DND-41 (cell line): ENCODE results near the gene CLN6.

ENCODE experiments used
- ATAC-seq: fragments of 200-7000 bp; cut with Tn5 transposase; 3 replicates; pipeline ENCODE4 v1.9.1; 2021; ENCODE audit warnings: low read depth; ENCODE audit not compliant: insufficient read depth
- DNase-seq: peaks from one replicate; pipeline ENCODE4 v3.0.0-alpha.2; 2020
- H2AFZ ChIP-seq: 2 replicates; pipeline ENCODE4 v1.6.0; 2012; ENCODE audit warnings: low read depth, low read length
- H3K27ac ChIP-seq: 2 replicates; pipeline ENCODE4 v1.5.1; 2012; ENCODE audit warnings: low read length, inconsistent platforms
- H3K27me3 ChIP-seq: fragments of 200-600 bp; sonication (generic); 2 replicates; pipeline ENCODE4 v1.6.0; 2012; ENCODE audit warnings: low read length, mild to moderate bottlenecking, inconsistent platforms; ENCODE audit not compliant: insufficient read depth, poor library complexity
- H3K36me3 ChIP-seq: 2 replicates; pipeline ENCODE4 v1.5.1; 2012; ENCODE audit warnings: low read length, inconsistent platforms; ENCODE audit not compliant: insufficient read depth
- H3K4me1 ChIP-seq: 2 replicates; pipeline ENCODE4 v1.5.1; 2012; ENCODE audit warnings: mild to moderate bottlenecking, low read length; ENCODE audit not compliant: insufficient read depth
- H3K4me2 ChIP-seq: 2 replicates; pipeline ENCODE4 v1.6.0; 2012; ENCODE audit warnings: mild to moderate bottlenecking, moderate library complexity, low read length, inconsistent platforms; ENCODE audit not compliant: insufficient read depth
- H3K4me3 ChIP-seq, 2 experiments: fragments of 200-600 bp in 1 of 2; shearing (Covaris generic) in 1 of 2; 2 replicates each; pipeline ENCODE4 v1.5.1; 2012 to 2016; ENCODE audit warnings: inconsistent platforms in 2 of 2, low read length in 2 of 2, mild to moderate bottlenecking in 2 of 2, low read depth in 1 of 2, moderate library complexity in 1 of 2
- H3K79me2 ChIP-seq: 2 replicates; pipeline ENCODE4 v1.6.0; 2012; ENCODE audit warnings: low read length, inconsistent platforms; ENCODE audit not compliant: insufficient read depth
- H3K9ac ChIP-seq: 2 replicates; pipeline ENCODE4 v1.6.0; 2012; ENCODE audit warnings: low read depth, mild to moderate bottlenecking, inconsistent platforms, low read length, moderate library complexity
- H3K9me3 ChIP-seq: 2 replicates; pipeline ENCODE4 v1.5.1; 2012; ENCODE audit warnings: low read length, moderate library complexity, mild to moderate bottlenecking, inconsistent platforms; ENCODE audit not compliant: insufficient read depth, severe bottlenecking
- H4K20me1 ChIP-seq: 2 replicates; pipeline ENCODE4 v1.6.0; 2012; ENCODE audit warnings: low read length; ENCODE audit not compliant: insufficient read depth
- CTCF ChIP-seq: IDR thresholded peaks from 2 replicates; pipeline ENCODE4 v1.5.1; 2012; ENCODE audit warnings: borderline replicate concordance, low read length, moderate library complexity, mild to moderate bottlenecking; ENCODE audit not compliant: poor library complexity, severe bottlenecking; ENCODE audit errors: extremely low read depth
- EZH2 ChIP-seq: IDR thresholded peaks from 3 replicates; pipeline ENCODE4 v1.6.1; 2012; ENCODE audit warnings: borderline replicate concordance, low read depth, mild to moderate bottlenecking, moderate library complexity, low read length, inconsistent platforms; ENCODE audit not compliant: severe bottlenecking

The CLN6 gene

GRCh38 chr15:68218331-68218730 lies 11.2 kb downstream of the CLN6 start:
- Histone ChIP-seq H3K4me2 (no peak overlapping the region), H4K20me1 (peaks cover 54% of the 10 kb centered on the region), H3K27ac (no peak overlapping the region), H3K4me1 (no peaks in the 10 kb centered on the region), H3K4me3 (no peak overlapping the region), H3K9ac (no peak overlapping the region), H3K9me3 (no peaks in the 10 kb centered on the region), H3K27me3 (no peaks in the 10 kb centered on the region), H3K79me2 (peaks cover 79% of the 10 kb centered on the region), H3K36me3 (peaks cover 54% of the 10 kb centered on the region), H2AFZ (no peak overlapping the region)
- ATAC-seq, result no peak
- no peak for DNase-seq
- TF ChIP-seq EZH2, result no peak
- no peak for TF ChIP-seq CTCF

DNA sequence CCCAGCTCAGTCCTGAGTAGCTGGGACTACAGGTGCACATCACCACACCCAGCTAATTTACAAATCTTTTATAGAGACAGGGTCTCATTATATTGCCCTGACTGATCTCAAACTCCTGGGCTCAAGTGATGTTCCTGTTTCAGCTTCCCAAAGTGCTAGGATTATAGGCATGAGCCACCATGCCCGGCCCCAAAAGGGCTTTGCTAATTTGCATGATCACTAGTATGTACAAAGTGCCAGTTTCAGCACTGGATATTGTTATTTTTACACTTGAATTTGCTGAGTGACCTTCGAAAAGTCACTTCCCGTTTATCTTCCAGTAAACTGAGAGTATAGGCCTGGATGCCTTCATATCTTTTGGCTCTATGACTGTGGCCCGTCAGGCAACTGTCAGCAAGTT lies 12.2 kb downstream of the CLN6 start:
- ATAC-seq, result no peak
- TF ChIP-seq CTCF, result no peak
- TF ChIP-seq EZH2, result no peak
- no peaks in the 10 kb centered on the region for H3K9me3 ChIP-seq
- H4K20me1 ChIP-seq, result peaks cover 54% of the 10 kb centered on the region
- no peak for DNase-seq
- peaks cover 73% of the 10 kb centered on the region for H3K79me2 ChIP-seq
- no peak overlapping the region for H3K4me3 ChIP-seq
- no peak overlapping the region for H2AFZ ChIP-seq
- H3K9ac ChIP-seq, result no peak overlapping the region
- H3K27ac ChIP-seq, result no peak overlapping the region
- no peak overlapping the region for H3K4me2 ChIP-seq
- no peaks in the 10 kb centered on the region for H3K4me1 ChIP-seq
- no peaks in the 10 kb centered on the region for H3K27me3 ChIP-seq
- H3K36me3 ChIP-seq, result peaks cover 49% of the 10 kb centered on the region

DNA sequence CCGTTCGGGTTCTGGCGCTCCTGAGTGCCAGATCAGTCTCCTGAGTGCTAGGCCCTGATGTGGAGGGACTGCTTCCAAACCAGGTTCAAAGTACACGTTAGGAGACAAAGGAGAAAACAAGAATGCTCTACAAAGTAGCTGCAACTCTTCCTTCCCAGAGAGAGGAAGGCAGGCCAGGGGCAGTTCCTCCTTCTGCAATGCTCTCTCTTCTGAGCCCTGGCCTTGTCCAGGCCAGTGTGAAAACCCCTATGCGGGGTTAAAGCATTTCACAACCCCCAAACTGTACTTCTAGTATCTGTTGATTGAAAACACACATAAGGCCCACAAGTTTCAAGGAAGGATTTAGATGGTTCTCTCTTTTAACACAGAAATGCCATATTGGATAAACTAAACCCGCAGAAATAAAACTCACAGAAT lies 14.7 kb downstream of the CLN6 start:
- H4K20me1 ChIP-seq, result peaks cover 66% of the 10 kb centered on the region
- H3K4me3 ChIP-seq, result no peak overlapping the region
- no peak overlapping the region for H2AFZ ChIP-seq
- no peaks in the 10 kb centered on the region for H3K27me3 ChIP-seq
- H3K9ac ChIP-seq, result no peak overlapping the region
- no peaks in the 10 kb centered on the region for H3K9me3 ChIP-seq
- peaks cover 69% of the 10 kb centered on the region for H3K36me3 ChIP-seq
- ATAC-seq (no peak), DNase-seq (no peak)
- TF ChIP-seq CTCF, result no peak
- no peak for TF ChIP-seq EZH2
- H3K4me1 ChIP-seq, result no peaks in the 10 kb centered on the region
- peaks cover 82% of the 10 kb centered on the region for H3K79me2 ChIP-seq
- no peak overlapping the region for H3K27ac ChIP-seq
- H3K4me2 ChIP-seq, result no peak overlapping the region
